Activated CD4-positive, alpha-beta T cell treated with anti-CD3 and anti-CD28 coated beads, Interleukin-2, amount 50 U/mL, for 1 hour (primary cell): Measurements from ENCODE around the gene CEACAM1.
A peak's percentile ranks its signal among the peaks of the same experiment; 100 is the strongest.
"Not testable (repeated sequence)": the region's sequence is repeated elsewhere in the genome, so short reads cannot be mapped to it uniquely, and the experiment has no call there.

Source experiments
- DNase-seq: peaks from one replicate; pipeline ENCODE4 v3.0.0-alpha.2; 2020

The CEACAM1 gene

GRCh38 chr19:42528354-42529247 lies at the start of gene CEACAM1:
Gene CEACAM1 (minus strand): TSS chr19:42528481. CDS start chr19:42528374, 107 bp downstream.
- DNase-seq = peak; percentile 52

GRCh38 chr19:42577016-42577415 lies 48.7 kb upstream of the CEACAM1 start:
- DNase-seq = no peak

- DNase-seq = no peak
Measured at GRCh38 chr19:42576241-42576640, 48.0 kb upstream of the CEACAM1 start.

- DNase-seq = no peak
Measured at GRCh38 chr19:42573642-42574041, 45.4 kb upstream of the CEACAM1 start.

- no peak for DNase-seq
Measured at GRCh38 chr19:42571116-42571515, 42.8 kb upstream of the CEACAM1 start.

GRCh38 chr19:42569193-42569592 lies 40.9 kb upstream of the CEACAM1 start:
- DNase-seq = no peak

GRCh38 chr19:42568006-42568405 lies 39.7 kb upstream of the CEACAM1 start:
- DNase-seq = no peak

- no peak for DNase-seq
Measured at GRCh38 chr19:42567567-42567966, 39.3 kb upstream of the CEACAM1 start.

GRCh38 chr19:42563352-42564210 lies 35.3 kb upstream of the CEACAM1 start:
- peak; percentile 8 for DNase-seq

- no peak for DNase-seq
Measured at GRCh38 chr19:42561512-42561911, 33.2 kb upstream of the CEACAM1 start.

- DNase-seq = no peak
Measured at GRCh38 chr19:42560731-42561130, 32.5 kb upstream of the CEACAM1 start.

GRCh38 chr19:42558450-42559150 lies 30.3 kb upstream of the CEACAM1 start:
- no peak for DNase-seq

- DNase-seq = not testable (repeated sequence)
Measured at GRCh38 chr19:42557386-42557871, 29.1 kb upstream of the CEACAM1 start.

GRCh38 chr19:42555801-42556200 lies 27.5 kb upstream of the CEACAM1 start:
- no peak for DNase-seq

GRCh38 chr19:42555317-42555716 lies 27.0 kb upstream of the CEACAM1 start:
- no peak for DNase-seq

- no peak for DNase-seq
Measured at GRCh38 chr19:42554046-42554575, 25.8 kb upstream of the CEACAM1 start.

GRCh38 chr19:42553292-42554045 lies 25.2 kb upstream of the CEACAM1 start:
- DNase-seq = no peak

- no peak for DNase-seq
Measured at GRCh38 chr19:42552086-42553065, 24.1 kb upstream of the CEACAM1 start.

GRCh38 chr19:42550521-42550920 lies 22.2 kb upstream of the CEACAM1 start:
- DNase-seq = not testable (repeated sequence)

GRCh38 chr19:42549067-42549466 lies 20.8 kb upstream of the CEACAM1 start:
- not testable (repeated sequence) for DNase-seq

GRCh38 chr19:42548552-42548951 lies 20.3 kb upstream of the CEACAM1 start:
- DNase-seq = no peak
